NB4 (cell line): ENCODE results near the gene ZNF414.
A peak's percentile ranks its signal among the peaks of the same experiment; 100 is the strongest.

Experiments used
- DNase-seq: peaks from one replicate; pipeline ENCODE4 v3.0.0; 2010; ENCODE audit warnings: low read depth
- H3K4me3 ChIP-seq: one replicate; pipeline ENCODE4 v1.5.1; 2011; ENCODE audit warnings: mild to moderate bottlenecking, low read depth, low read length, moderate library complexity
- MYC ChIP-seq: IDR thresholded peaks from 2 replicates; pipeline ENCODE4 v1.6.1; 2011; ENCODE audit warnings: low read depth, low read length
- POLR2A ChIP-seq: IDR thresholded peaks from 2 replicates; pipeline ENCODE4 v1.6.1; 2011; ENCODE audit warnings: mild to moderate bottlenecking; ENCODE audit not compliant: insufficient read length; ENCODE audit errors: extremely low read depth
- TF ChIP-seq, protein P1 (sequence below): IDR thresholded peaks from one replicate; pipeline ENCODE4 v1.5.1; 2012; ENCODE audit warnings: low read depth, low read length
- TF ChIP-seq, protein P2 (sequence below): IDR thresholded peaks from 2 replicates; pipeline ENCODE4 v1.6.1; 2011; ENCODE audit warnings: low read depth, low read length

The ZNF414 gene

DNA sequence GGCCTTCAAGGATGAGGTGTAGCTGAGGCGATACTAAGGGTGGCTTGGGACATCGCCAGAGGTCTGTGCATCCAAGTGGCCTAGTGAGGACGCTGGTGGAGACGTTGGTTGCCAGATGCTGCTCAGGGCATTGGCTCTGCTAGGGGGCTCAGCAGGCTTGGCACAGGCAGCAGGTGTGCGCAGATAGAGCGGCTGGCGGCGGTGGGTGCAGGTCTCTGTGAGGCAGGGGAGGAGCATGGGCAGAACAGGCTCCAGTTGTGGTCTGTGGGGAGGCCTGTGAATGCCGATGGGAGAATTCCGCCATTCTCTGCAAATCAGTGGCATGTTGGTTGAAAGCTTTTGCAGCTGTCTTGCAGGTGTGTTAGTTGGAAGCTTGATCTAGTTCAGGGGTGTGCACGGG is 32.8 kb downstream of the ZNF414 start:
- TF ChIP-seq, protein P1, sequence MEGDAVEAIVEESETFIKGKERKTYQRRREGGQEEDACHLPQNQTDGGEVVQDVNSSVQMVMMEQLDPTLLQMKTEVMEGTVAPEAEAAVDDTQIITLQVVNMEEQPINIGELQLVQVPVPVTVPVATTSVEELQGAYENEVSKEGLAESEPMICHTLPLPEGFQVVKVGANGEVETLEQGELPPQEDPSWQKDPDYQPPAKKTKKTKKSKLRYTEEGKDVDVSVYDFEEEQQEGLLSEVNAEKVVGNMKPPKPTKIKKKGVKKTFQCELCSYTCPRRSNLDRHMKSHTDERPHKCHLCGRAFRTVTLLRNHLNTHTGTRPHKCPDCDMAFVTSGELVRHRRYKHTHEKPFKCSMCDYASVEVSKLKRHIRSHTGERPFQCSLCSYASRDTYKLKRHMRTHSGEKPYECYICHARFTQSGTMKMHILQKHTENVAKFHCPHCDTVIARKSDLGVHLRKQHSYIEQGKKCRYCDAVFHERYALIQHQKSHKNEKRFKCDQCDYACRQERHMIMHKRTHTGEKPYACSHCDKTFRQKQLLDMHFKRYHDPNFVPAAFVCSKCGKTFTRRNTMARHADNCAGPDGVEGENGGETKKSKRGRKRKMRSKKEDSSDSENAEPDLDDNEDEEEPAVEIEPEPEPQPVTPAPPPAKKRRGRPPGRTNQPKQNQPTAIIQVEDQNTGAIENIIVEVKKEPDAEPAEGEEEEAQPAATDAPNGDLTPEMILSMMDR, result no peak
- TF ChIP-seq, protein P2, sequence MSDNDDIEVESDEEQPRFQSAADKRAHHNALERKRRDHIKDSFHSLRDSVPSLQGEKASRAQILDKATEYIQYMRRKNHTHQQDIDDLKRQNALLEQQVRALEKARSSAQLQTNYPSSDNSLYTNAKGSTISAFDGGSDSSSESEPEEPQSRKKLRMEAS, result no peak
- TF ChIP-seq POLR2A (peak; percentile 21), MYC (no peak)
- no peak overlapping the region for H3K4me3 ChIP-seq
- DNase-seq, result no peak

DNA sequence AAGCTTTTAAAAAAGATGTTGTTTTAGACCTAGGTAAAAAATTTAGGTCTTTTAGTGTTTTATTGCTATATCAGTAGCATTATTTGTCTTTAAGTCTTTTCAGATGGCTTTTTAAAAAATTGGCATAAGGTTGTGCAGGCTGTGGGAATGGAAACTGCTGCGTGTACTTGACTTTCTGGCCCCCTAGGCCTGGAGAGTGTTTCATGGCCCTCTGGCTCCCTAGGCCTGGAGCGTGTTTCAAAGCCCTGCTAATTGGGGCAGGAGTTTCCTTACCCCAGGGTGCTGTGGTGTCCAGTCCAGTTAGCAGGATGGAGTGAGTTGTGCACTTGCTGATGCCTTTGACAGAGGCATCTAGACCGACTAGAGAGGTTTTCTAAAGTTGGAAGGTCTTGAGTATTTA is 35.4 kb downstream of the ZNF414 start:
- TF ChIP-seq, protein P1, result no peak
- TF ChIP-seq, protein P2, result no peak
- TF ChIP-seq POLR2A (no peak), MYC (no peak)
- DNase-seq, result no peak
- no peak overlapping the region for H3K4me3 ChIP-seq

DNA sequence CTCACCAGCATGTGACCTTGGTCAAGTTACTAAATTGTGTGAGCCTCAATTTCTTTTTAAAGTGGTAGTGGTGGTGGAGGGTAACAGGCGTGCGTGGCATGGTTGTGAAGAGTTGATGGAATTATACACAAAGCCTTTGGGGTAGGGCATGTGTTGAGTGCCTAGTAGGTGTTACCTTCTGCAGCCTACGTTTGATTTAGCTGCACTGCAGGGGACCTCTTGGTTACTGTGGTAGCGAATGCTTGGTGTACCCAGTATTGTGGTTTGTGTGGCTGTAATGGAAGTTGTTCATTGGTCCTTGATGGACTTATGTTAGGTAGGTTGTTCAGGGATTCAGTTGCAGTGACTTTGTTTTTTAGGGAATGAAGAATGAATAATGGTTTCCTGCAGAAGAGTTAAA is 36.1 kb downstream of the ZNF414 start:
- no peak for DNase-seq
- H3K4me3 ChIP-seq, result no peak overlapping the region
- TF ChIP-seq POLR2A (no peak), MYC (no peak)
- TF ChIP-seq, protein P2, result no peak
- TF ChIP-seq, protein P1, result no peak

DNA sequence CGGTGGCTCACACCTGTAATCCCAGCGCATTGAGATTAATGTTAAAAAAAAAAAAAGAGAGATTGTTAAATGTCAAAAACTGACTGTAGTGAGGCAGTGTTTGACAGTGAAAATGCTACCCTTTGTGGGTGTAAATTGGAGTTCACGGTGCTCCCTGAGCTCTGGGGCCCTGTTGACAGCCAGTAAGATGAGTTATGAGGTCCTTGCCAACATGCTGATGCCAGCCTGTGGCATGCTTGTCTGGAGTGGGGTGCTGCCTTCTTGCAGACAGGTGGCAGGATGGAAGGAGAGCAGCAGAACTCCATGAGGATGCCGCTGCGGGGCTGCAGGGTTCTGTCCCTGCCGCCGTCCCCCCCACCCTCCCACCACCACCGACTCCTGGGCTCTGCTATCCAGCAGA is 37.4 kb downstream of the ZNF414 start:
- TF ChIP-seq, protein P1, result no peak
- TF ChIP-seq, protein P2, result no peak
- TF ChIP-seq POLR2A (no peak), MYC (no peak)
- no peak overlapping the region for H3K4me3 ChIP-seq
- no peak for DNase-seq

DNA sequence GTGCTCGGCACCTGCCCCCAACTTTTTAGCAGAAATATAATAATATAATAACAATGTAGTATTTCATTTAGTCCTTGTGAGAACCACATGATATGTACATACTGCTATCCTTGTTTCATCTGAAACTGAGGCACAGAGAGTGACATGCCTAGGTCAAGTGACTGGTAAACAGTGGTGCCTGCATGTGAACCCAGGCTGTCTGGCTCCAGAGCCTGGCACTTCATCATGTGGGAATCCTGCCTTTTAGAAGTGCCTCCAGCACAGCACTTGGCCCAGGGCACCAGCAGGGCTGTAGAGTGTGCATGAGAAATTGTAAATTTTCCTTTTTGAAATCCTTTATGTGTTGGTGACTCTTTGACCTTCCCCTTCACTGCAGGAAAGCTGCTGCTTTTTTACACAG is 39.0 kb downstream of the ZNF414 start:
- DNase-seq, result no peak
- no peak overlapping the region for H3K4me3 ChIP-seq
- TF ChIP-seq MYC (no peak), POLR2A (no peak)
- TF ChIP-seq, protein P2, result no peak
- TF ChIP-seq, protein P1, result no peak
